ENCODE results near the gene AGPAT2. TPM values are rescaled to one million over a fixed set of nuclear protein-coding genes. Genes with fewer than 3 reads are reported as not detected.

AGPAT2 gene
- total and polyA plus RNA-seq, 7 experiments from 2014 or later: 2.3 to 20.6 (median 12.0) TPM

GRCh38 chr9:136671254-136671614 lies 16.0 kb downstream of the AGPAT2 start:
- ChIA-PET POLR2A (no interaction called here), CTCF (interaction anchor here (1.0 kb wide), 1 partner anchor 58 kb away, joined by 3 read pairs; no protein-coding TSS in a partner anchor)
- no peak for ATAC-seq
- intact Hi-C loops (cut with micrococcal nuclease): loop anchor here in 1 of 2 donors (1.0 kb wide), 2 partner anchors 57 to 186 kb away; no protein-coding TSS in a partner anchor
- peaks cover 0 to 3% (median 0%) of the 10 kb centered on the region in 7 donors for H3K4me1 Mint-ChIP-seq
- H3K27me3 ChIP-seq (ENCODE audit: control insufficient read depth in 2 of 2, insufficient read depth in 2 of 2, low read length in 2 of 2): no peaks in the 10 kb centered on the region
- no peaks in the 10 kb centered on the region for H3K36me3 Mint-ChIP-seq
- no peak overlapping the region for H3K4me3 ChIP-seq (ENCODE audit: low read length)
- no peak overlapping the region for H3K4me3 Mint-ChIP-seq
- peaks cover 0 to 4% (median 0%) of the 10 kb centered on the region in 3 experiments for H3K36me3 ChIP-seq (ENCODE audit: control insufficient read depth in 2 of 3, insufficient read depth in 3 of 3, low read length in 3 of 3)
- DNase-seq: no peak
- no peaks in the 10 kb centered on the region for H3K9me3 Mint-ChIP-seq
- H3K27ac Mint-ChIP-seq: no peak overlapping the region
- no peak overlapping the region for H3K27ac ChIP-seq (ENCODE audit: low read depth, low read length)
- H3K4me1 ChIP-seq (ENCODE audit: control insufficient read depth in 2 of 2, insufficient read depth in 2 of 2, low read length in 2 of 2): no peaks in the 10 kb centered on the region
- H3K27me3 Mint-ChIP-seq: peaks cover 0 to 9% (median 0%) of the 10 kb centered on the region in 5 donors
- no peaks in the 10 kb centered on the region for H3K9me3 ChIP-seq (ENCODE audit: control insufficient read depth in 2 of 3, low read length in 3 of 3)

GRCh38 chr9:136670576-136671253 lies 16.5 kb downstream of the AGPAT2 start:
- CTCF ChIA-PET: no interaction called here
- H3K9me3 ChIP-seq (ENCODE audit: control insufficient read depth in 2 of 3, low read length in 3 of 3): no peaks in the 10 kb centered on the region
- DNase-seq (no peak), ATAC-seq (no peak)
- H3K36me3 ChIP-seq (ENCODE audit: control insufficient read depth in 2 of 3, insufficient read depth in 3 of 3, low read length in 3 of 3): no peaks in the 10 kb centered on the region
- Mint-ChIP-seq H3K36me3 (no peaks in the 10 kb centered on the region), H3K9me3 (no peaks in the 10 kb centered on the region), H3K4me3 (no peak overlapping the region), H3K4me1 (peaks cover 0 to 3% (median 0%) of the 10 kb centered on the region in 7 donors), H3K27ac (no peak overlapping the region), H3K27me3 (peaks cover 0 to 9% (median 0%) of the 10 kb centered on the region in 5 donors)
- no peaks in the 10 kb centered on the region for H3K4me1 ChIP-seq (ENCODE audit: control insufficient read depth in 2 of 2, insufficient read depth in 2 of 2, low read length in 2 of 2)
- H3K27me3 ChIP-seq (ENCODE audit: control insufficient read depth in 2 of 2, insufficient read depth in 2 of 2, low read length in 2 of 2): no peaks in the 10 kb centered on the region
- H3K27ac ChIP-seq (ENCODE audit: low read depth, low read length): no peak overlapping the region
- POLR2A ChIA-PET: no interaction called here
- intact Hi-C loops (cut with micrococcal nuclease): loop anchor here in 1 of 2 donors (1.0 kb wide), 2 partner anchors 58 to 185 kb away; no protein-coding TSS in a partner anchor
- no peak overlapping the region for H3K4me3 ChIP-seq (ENCODE audit: low read length)

- H3K27me3 ChIP-seq (ENCODE audit: control insufficient read depth in 2 of 2, insufficient read depth in 2 of 2, low read length in 2 of 2): peaks cover 2 to 4% of the 10 kb centered on the region in 2 donors
- H3K4me3 Mint-ChIP-seq: no peak overlapping the region
- ATAC-seq (no peak), DNase-seq (no peak)
- ChIA-PET CTCF (no interaction called here), POLR2A (interaction anchor here (1.5 kb wide), 1 partner anchor 58 kb away, joined by 7 read pairs; no protein-coding TSS in a partner anchor)
- H3K27ac ChIP-seq (ENCODE audit: low read depth, low read length): no peak overlapping the region
- no peaks in the 10 kb centered on the region for H3K9me3 ChIP-seq (ENCODE audit: control insufficient read depth in 2 of 3, low read length in 3 of 3)
- intact Hi-C loops (cut with micrococcal nuclease): no loop called here
- H3K4me3 ChIP-seq (ENCODE audit: low read length): no peak overlapping the region
- H3K4me1 Mint-ChIP-seq: peaks cover 0 to 6% (median 0%) of the 10 kb centered on the region in 7 donors
- peaks cover 0 to 12% (median 4%) of the 10 kb centered on the region in 5 donors for H3K27me3 Mint-ChIP-seq
- no peaks in the 10 kb centered on the region for H3K36me3 ChIP-seq (ENCODE audit: control insufficient read depth in 2 of 3, insufficient read depth in 3 of 3, low read length in 3 of 3)
- H3K9me3 Mint-ChIP-seq: no peaks in the 10 kb centered on the region
- peaks cover 0 to 3% of the 10 kb centered on the region in 2 donors for H3K4me1 ChIP-seq (ENCODE audit: control insufficient read depth in 2 of 2, insufficient read depth in 2 of 2, low read length in 2 of 2)
- H3K27ac Mint-ChIP-seq: no peak overlapping the region
- H3K36me3 Mint-ChIP-seq: no peaks in the 10 kb centered on the region
Measured at GRCh38 chr9:136669791-136670464, 17.3 kb downstream of the AGPAT2 start.

GRCh38 chr9:136668983-136669790 lies 18.1 kb downstream of the AGPAT2 start:
- DNase-seq: no peak
- intact Hi-C loops (cut with micrococcal nuclease): no loop called here
- Histone ChIP-seq H3K27me3 (ENCODE audit: control insufficient read depth in 2 of 2, insufficient read depth in 2 of 2, low read length in 2 of 2) (peaks cover 5% of the 10 kb centered on the region in 2 donors), H3K36me3 (ENCODE audit: control insufficient read depth in 2 of 3, insufficient read depth in 3 of 3, low read length in 3 of 3) (no peaks in the 10 kb centered on the region), H3K4me3 (ENCODE audit: low read length) (no peak overlapping the region), H3K4me1 (ENCODE audit: control insufficient read depth in 2 of 2, insufficient read depth in 2 of 2, low read length in 2 of 2) (peaks cover 0 to 4% of the 10 kb centered on the region in 2 donors), H3K27ac (ENCODE audit: low read depth, low read length) (no peak overlapping the region), H3K9me3 (ENCODE audit: control insufficient read depth in 2 of 3, low read length in 3 of 3) (no peaks in the 10 kb centered on the region)
- ChIA-PET POLR2A (interaction anchor here (1.5 kb wide), 1 partner anchor 58 kb away, joined by 7 read pairs; no protein-coding TSS in a partner anchor), CTCF (no interaction called here)
- H3K9me3 Mint-ChIP-seq: no peaks in the 10 kb centered on the region
- peaks cover 0 to 14% (median 8%) of the 10 kb centered on the region in 5 donors for H3K27me3 Mint-ChIP-seq
- no peak for ATAC-seq
- H3K36me3 Mint-ChIP-seq: no peaks in the 10 kb centered on the region
- H3K27ac Mint-ChIP-seq: peak overlapping the region in 1 of 9 donors; percentile 19
- H3K4me3 Mint-ChIP-seq: peak overlapping the region in 2 of 10 donors; percentile 31 to 63
- peaks cover 0 to 6% (median 0%) of the 10 kb centered on the region in 7 donors for H3K4me1 Mint-ChIP-seq

GRCh38 chr9:136667940-136668760 lies 19.1 kb downstream of the AGPAT2 start:
- ATAC-seq (no peak), DNase-seq (no peak)
- intact Hi-C loops (cut with micrococcal nuclease): no loop called here
- H3K27ac ChIP-seq (ENCODE audit: low read depth, low read length): no peak overlapping the region
- peaks cover 5% of the 10 kb centered on the region in 2 donors for H3K27me3 ChIP-seq (ENCODE audit: control insufficient read depth in 2 of 2, insufficient read depth in 2 of 2, low read length in 2 of 2)
- Mint-ChIP-seq H3K36me3 (no peaks in the 10 kb centered on the region), H3K27ac (no peak overlapping the region), H3K9me3 (no peaks in the 10 kb centered on the region), H3K4me1 (peaks cover 0 to 6% (median 0%) of the 10 kb centered on the region in 7 donors), H3K27me3 (peaks cover 0 to 14% (median 8%) of the 10 kb centered on the region in 5 donors), H3K4me3 (no peak overlapping the region)
- POLR2A ChIA-PET: interaction anchor here (1.5 kb wide), 1 partner anchor 59 kb away, joined by 7 read pairs; no protein-coding TSS in a partner anchor
- no peak overlapping the region for H3K4me3 ChIP-seq (ENCODE audit: low read length)
- CTCF ChIA-PET: no interaction called here
- H3K4me1 ChIP-seq (ENCODE audit: control insufficient read depth in 2 of 2, insufficient read depth in 2 of 2, low read length in 2 of 2): peaks cover 0 to 4% of the 10 kb centered on the region in 2 donors
- H3K36me3 ChIP-seq (ENCODE audit: control insufficient read depth in 2 of 3, insufficient read depth in 3 of 3, low read length in 3 of 3): no peaks in the 10 kb centered on the region
- H3K9me3 ChIP-seq (ENCODE audit: control insufficient read depth in 2 of 3, low read length in 3 of 3): no peaks in the 10 kb centered on the region

Data from naive thymus-derived CD4-positive, alpha-beta T cell (primary cell).